Measurements from ENCODE around the gene EDAR.

EDAR gene

DNA sequence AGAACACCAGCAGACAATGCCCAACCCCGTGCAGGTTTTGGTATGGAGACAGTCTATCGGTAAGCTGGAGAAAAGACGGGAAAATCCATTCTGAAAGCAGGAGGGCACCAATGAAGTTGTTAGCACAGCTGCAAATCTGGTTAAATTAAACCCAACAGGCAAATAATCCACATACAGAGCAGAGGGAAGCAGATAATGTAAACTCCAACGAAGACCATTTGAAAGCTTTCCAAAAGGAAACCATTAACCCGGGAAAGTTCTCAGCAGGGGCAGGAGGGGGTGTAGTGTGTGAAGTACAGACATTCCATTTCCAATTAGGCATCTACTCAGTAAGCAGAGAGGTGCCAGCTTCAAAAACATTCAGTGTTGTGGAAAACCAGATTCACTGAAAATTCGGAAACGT lies 10.3 kb downstream of the EDAR start:
- Histone ChIP-seq H3K9me3 (replicated peaks; ENCODE audit: low read length) (no peaks in the 10 kb centered on the region), H3K27me3 (ENCODE audit: control insufficient read depth, insufficient read depth, low read length) (peaks cover 79% of the 10 kb centered on the region), H3K9ac (ENCODE audit: low read depth, low read length) (no peak overlapping the region), H3K36me3 (ENCODE audit: insufficient read depth, low read length) (no peaks in the 10 kb centered on the region), H3K4me3 (ENCODE audit: low read length) (no peak overlapping the region), H3K4me1 (ENCODE audit: control insufficient read depth, insufficient read depth, low read length) (no peaks in the 10 kb centered on the region), H3K4me2 (ENCODE audit: low read length) (no peak overlapping the region)

DNA sequence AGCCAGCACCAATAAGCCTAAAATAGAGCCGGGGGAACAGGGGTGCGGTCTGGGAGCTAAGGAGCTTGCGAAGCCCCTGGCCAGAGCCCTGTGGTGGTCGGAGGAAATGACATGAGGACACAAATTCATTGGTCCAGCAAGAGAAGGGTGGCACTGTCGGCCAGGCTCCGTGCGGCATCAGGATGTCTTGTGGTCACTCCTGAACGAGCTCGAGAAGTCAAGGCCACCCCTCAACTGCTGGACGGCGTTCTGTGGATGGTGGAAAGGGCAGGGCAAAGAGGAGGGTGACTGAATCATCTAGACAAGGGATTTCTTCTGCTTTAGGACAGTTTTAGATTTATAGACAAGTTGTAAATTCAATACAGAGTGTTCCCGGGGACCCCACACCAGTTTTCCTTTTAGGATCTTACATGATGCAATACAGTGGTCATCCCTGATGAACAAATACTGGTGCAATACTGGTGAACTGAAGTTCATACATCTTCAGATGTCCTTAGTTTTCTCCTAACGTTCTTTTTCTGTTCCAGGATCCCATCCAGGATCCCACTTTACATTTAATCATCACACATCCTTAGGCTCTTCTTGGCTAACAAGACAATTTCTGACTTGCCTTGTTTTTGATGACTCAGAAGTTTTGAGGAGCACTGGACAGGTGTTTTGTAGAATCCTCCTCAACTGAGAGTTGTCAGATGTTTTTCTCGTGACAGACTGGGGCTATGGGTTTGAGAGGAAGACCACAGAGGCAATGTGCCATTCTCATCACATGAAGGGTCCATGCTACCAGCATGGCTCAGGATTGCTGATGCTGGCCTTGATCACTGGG lies 13.2 kb downstream of the EDAR start:
- Histone ChIP-seq H3K9me3 (replicated peaks; ENCODE audit: low read length) (no peaks in the 10 kb centered on the region), H3K4me1 (ENCODE audit: control insufficient read depth, insufficient read depth, low read length) (peaks cover 11% of the 10 kb centered on the region), H3K4me2 (ENCODE audit: low read length) (no peak overlapping the region), H3K9ac (ENCODE audit: low read depth, low read length) (no peak overlapping the region), H3K27me3 (ENCODE audit: control insufficient read depth, insufficient read depth, low read length) (peaks cover 56% of the 10 kb centered on the region), H3K4me3 (ENCODE audit: low read length) (no peak overlapping the region), H3K36me3 (ENCODE audit: insufficient read depth, low read length) (no peaks in the 10 kb centered on the region)

DNA sequence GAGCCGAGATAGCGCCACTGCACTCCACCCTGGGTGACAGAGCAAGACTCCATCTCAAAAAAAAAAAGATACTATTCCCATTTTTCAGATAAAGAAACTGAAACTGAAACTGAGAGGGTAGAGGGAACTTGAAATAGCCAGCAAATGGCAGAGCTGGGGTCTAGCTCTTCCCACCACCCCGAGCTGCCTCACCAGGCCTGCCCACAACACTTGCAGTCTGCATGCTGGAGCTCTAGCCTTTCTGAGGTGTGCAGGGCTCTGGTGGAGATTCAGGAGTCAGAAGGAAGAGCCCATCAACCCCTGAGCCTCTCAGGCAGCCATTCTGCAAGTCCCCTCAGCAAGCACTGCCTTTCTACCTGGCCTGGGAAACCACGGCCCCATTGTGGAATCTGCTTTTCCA lies 14.3 kb downstream of the EDAR start:
- H3K4me3 ChIP-seq (ENCODE audit: low read length) = no peak overlapping the region
- H3K27me3 ChIP-seq (ENCODE audit: control insufficient read depth, insufficient read depth, low read length) = peaks cover 59% of the 10 kb centered on the region
- peaks cover 11% of the 10 kb centered on the region for H3K4me1 ChIP-seq (ENCODE audit: control insufficient read depth, insufficient read depth, low read length)
- H3K9me3 ChIP-seq (replicated peaks; ENCODE audit: low read length) = no peaks in the 10 kb centered on the region
- H3K9ac ChIP-seq (ENCODE audit: low read depth, low read length) = no peak overlapping the region
- no peak overlapping the region for H3K4me2 ChIP-seq (ENCODE audit: low read length)
- H3K36me3 ChIP-seq (ENCODE audit: insufficient read depth, low read length) = no peaks in the 10 kb centered on the region

DNA sequence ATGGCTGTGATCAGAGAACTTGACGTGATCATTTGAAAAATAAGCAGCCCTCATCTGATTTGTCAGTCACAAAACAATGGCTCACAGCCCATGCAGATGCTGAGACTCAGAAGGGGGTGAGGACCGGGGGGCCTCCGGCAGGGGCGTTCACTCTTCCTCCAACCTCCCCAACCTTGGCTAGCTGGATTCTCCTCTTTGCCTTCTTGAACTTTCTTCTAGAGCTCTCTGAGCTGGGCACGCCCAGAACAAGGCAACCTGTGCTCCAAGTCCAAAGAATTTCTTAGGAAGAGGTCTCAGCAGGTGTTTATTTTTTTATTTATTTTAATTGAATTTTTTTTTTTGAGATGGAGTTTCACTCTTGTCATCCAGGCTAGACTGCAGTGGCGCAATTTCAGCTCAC lies 16.4 kb downstream of the EDAR start:
- Histone ChIP-seq H3K36me3 (ENCODE audit: insufficient read depth, low read length) (no peaks in the 10 kb centered on the region), H3K4me2 (ENCODE audit: low read length) (no peak overlapping the region), H3K4me3 (ENCODE audit: low read length) (no peak overlapping the region), H3K4me1 (ENCODE audit: control insufficient read depth, insufficient read depth, low read length) (peaks cover 11% of the 10 kb centered on the region), H3K9me3 (replicated peaks; ENCODE audit: low read length) (no peaks in the 10 kb centered on the region), H3K27me3 (ENCODE audit: control insufficient read depth, insufficient read depth, low read length) (peaks cover 60% of the 10 kb centered on the region), H3K9ac (ENCODE audit: low read depth, low read length) (no peak overlapping the region)

DNA sequence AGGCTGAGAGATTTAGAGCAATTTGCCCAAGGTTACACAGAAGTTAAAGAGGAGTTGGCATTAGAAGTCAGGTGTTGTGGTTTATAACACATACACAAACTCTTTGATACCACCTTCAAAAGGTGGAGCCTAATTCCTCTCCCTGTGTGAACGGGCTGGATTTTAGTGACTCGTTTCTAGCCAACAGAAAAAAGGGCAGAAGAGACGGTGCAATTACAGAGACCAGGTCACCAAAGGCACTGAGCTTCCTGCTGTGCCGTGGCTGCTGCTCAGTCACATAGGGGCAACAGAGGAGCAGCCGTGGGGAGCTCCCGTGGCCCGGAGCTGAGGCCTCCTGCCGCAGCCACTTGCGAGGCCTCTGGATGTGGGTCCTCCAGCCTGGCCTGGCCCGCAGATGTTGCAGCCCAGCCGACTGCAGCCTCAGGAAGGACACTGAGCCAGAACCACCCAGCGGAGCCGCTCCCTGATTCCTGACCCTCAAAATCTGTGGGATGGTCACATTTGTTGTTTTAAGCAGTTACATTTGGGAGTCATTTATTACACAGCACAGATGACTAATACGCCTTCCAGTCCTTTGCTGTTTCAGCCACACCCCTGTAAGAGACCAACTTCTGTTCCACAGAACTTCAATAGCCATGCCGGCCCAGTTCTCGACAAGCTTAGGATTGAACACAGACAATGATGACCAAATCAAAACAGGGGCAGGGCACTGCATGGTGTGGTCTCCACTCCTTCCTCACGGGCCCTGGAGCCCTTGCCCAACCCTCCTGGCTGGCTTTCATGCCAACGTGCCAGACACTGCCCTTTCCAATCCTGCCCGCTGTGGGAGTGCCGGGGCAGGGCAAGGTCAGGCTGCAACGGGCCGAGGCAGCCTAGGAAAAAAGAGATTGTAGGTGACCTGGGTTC lies 17.1 kb downstream of the EDAR start:
- peaks cover 65% of the 10 kb centered on the region for H3K27me3 ChIP-seq (ENCODE audit: control insufficient read depth, insufficient read depth, low read length)
- no peak overlapping the region for H3K9ac ChIP-seq (ENCODE audit: low read depth, low read length)
- H3K36me3 ChIP-seq (ENCODE audit: insufficient read depth, low read length) = no peaks in the 10 kb centered on the region
- no peak overlapping the region for H3K4me2 ChIP-seq (ENCODE audit: low read length)
- H3K9me3 ChIP-seq (replicated peaks; ENCODE audit: low read length) = no peaks in the 10 kb centered on the region
- H3K4me1 ChIP-seq (ENCODE audit: control insufficient read depth, insufficient read depth, low read length) = peaks cover 11% of the 10 kb centered on the region
- no peak overlapping the region for H3K4me3 ChIP-seq (ENCODE audit: low read length)

DNA sequence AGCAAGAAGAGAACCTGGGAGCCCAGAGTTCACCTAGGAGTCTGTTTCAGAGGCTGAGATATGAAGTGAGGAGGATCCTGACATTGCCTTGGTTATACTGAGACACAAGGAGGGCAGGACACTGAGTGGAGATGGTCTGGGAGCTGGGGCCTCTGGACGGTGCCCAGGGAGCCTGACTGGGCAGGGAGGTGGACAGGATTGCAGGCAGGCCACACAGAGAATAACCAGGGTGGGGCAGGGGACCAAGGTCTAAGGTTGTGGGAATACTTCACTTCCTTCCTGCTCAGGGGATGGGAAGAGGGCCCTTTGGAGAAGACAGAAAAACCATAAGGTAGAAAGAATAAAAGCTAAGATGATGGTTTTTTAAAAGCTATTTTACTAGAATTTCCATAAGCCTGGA lies 18.7 kb downstream of the EDAR start:
- Histone ChIP-seq H3K4me3 (ENCODE audit: low read length) (no peak overlapping the region), H3K36me3 (ENCODE audit: insufficient read depth, low read length) (no peaks in the 10 kb centered on the region), H3K9ac (ENCODE audit: low read depth, low read length) (no peak overlapping the region), H3K4me2 (ENCODE audit: low read length) (no peak overlapping the region), H3K27me3 (ENCODE audit: control insufficient read depth, insufficient read depth, low read length) (peaks cover 66% of the 10 kb centered on the region), H3K4me1 (ENCODE audit: control insufficient read depth, insufficient read depth, low read length) (peaks cover 11% of the 10 kb centered on the region), H3K9me3 (replicated peaks; ENCODE audit: low read length) (no peaks in the 10 kb centered on the region)

DNA sequence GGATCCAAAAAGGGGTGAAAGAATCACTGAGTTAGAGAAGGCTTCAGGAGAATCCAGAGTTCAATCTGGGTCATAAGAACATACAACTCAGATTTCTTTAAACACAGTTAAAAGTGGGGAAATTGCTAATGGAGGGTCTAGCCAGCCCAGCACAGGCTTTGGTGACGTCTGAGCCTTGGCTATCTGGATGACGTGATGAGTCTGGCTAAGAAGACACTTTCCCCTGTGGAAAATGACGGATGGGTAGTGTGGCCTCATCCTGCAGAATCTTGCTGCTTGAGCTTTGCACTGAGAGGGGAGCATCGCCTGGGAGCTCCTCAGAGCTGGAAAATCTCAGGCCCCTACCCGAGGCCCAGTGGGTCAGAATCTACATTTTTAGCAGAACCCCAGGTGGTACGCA lies 19.2 kb downstream of the EDAR start:
- Histone ChIP-seq H3K27me3 (ENCODE audit: control insufficient read depth, insufficient read depth, low read length) (peaks cover 61% of the 10 kb centered on the region), H3K36me3 (ENCODE audit: insufficient read depth, low read length) (no peaks in the 10 kb centered on the region), H3K4me1 (ENCODE audit: control insufficient read depth, insufficient read depth, low read length) (peaks cover 11% of the 10 kb centered on the region), H3K4me3 (ENCODE audit: low read length) (no peak overlapping the region), H3K4me2 (ENCODE audit: low read length) (no peak overlapping the region), H3K9me3 (replicated peaks; ENCODE audit: low read length) (no peaks in the 10 kb centered on the region), H3K9ac (ENCODE audit: low read depth, low read length) (no peak overlapping the region)

DNA sequence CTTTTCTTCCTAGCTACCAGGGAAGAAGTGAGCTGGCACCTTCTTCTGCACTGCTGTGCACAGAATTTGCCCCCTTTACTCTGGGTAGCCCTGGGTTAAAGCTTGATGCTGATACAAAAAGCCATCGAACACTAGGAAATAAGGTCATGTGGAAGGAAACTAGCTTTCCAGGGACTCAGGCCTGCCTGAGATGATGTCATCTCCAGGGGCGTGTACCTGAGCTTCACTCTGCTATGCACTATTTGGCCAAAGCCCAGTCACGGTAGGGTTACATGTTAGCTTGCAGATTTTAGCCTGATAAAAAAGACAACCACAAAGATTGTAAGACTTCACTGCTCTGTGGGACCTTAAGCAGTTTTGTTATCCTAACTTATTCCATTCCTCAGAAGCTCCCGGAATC lies 20.4 kb downstream of the EDAR start:
- Histone ChIP-seq H3K36me3 (ENCODE audit: insufficient read depth, low read length) (no peaks in the 10 kb centered on the region), H3K4me3 (ENCODE audit: low read length) (no peak overlapping the region), H3K4me1 (ENCODE audit: control insufficient read depth, insufficient read depth, low read length) (peaks cover 11% of the 10 kb centered on the region), H3K4me2 (ENCODE audit: low read length) (no peak overlapping the region), H3K9me3 (replicated peaks; ENCODE audit: low read length) (no peaks in the 10 kb centered on the region), H3K27me3 (ENCODE audit: control insufficient read depth, insufficient read depth, low read length) (peaks cover 70% of the 10 kb centered on the region), H3K9ac (ENCODE audit: low read depth, low read length) (no peak overlapping the region)

DNA sequence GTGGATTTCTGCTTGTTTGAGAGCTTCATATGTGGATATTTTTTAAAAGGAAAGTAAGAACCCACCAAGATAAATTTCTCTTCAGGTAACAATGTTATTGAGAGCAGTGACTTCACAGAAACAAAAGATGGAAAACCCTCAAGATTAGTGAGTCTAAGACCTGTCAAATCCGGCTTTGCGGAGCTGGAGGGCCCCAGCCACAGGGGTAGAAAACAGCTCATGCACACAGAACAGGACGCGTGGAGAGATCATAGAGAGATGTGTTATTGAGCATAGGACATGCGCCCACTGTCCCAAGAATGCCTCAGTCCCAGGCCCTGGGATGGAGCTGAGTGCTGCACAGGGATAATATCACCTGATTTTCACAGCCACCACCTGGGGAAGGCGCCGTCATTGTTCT lies 21.3 kb downstream of the EDAR start:
- Histone ChIP-seq H3K9ac (ENCODE audit: low read depth, low read length) (no peak overlapping the region), H3K27me3 (ENCODE audit: control insufficient read depth, insufficient read depth, low read length) (peaks cover 73% of the 10 kb centered on the region)

DNA sequence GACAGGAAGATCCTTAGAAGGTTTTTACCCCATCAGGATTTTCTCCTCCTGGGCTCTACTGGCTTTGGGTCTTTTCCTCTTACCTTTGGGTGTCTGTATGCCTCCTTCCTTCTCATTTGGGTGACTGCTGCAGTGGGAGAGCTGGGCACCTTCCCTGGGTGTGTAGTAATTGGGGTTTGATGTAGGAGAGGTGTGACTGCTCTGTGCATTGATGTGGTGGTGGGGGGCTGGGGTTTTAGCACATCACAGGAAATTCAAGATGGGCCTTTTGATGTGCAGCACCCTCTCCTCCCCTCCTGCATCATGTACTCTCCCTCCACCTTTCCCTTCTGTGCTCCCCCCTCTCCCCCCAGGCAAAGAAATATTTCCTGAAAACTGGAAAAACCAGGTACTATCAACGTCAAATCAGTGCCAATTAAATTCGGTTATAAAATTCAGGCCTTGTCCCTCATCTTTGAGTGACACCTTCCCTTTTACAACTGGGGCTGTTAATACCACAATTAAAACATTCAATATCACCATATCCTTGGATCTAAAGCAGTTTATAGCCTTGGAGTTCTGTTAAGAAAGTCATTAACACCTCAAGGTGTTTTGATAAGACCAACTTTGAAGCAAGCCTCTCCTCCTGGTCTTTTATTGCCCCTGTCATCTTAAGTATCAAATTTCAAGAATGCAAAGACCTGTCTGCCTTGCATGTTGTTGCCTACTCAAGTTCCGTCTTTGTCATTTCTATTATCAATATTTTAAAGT lies 23.3 kb downstream of the EDAR start:
- no peak overlapping the region for H3K4me3 ChIP-seq (ENCODE audit: low read length)
- H3K4me1 ChIP-seq (ENCODE audit: control insufficient read depth, insufficient read depth, low read length) = no peaks in the 10 kb centered on the region
- H3K9me3 ChIP-seq (replicated peaks; ENCODE audit: low read length) = no peaks in the 10 kb centered on the region
- peaks cover 87% of the 10 kb centered on the region for H3K27me3 ChIP-seq (ENCODE audit: control insufficient read depth, insufficient read depth, low read length)
- H3K9ac ChIP-seq (ENCODE audit: low read depth, low read length) = no peak overlapping the region
- H3K36me3 ChIP-seq (ENCODE audit: insufficient read depth, low read length) = no peaks in the 10 kb centered on the region
- H3K4me2 ChIP-seq (ENCODE audit: low read length) = no peak overlapping the region

More for the DNA sequence above, 21.3 kb downstream of the EDAR start:
- no peaks in the 10 kb centered on the region for H3K9me3 ChIP-seq (replicated peaks; ENCODE audit: low read length)
- H3K4me1 ChIP-seq (ENCODE audit: control insufficient read depth, insufficient read depth, low read length) = peaks cover 11% of the 10 kb centered on the region
- no peak overlapping the region for H3K4me3 ChIP-seq (ENCODE audit: low read length)
- H3K36me3 ChIP-seq (ENCODE audit: insufficient read depth, low read length) = no peaks in the 10 kb centered on the region
- no peak overlapping the region for H3K4me2 ChIP-seq (ENCODE audit: low read length)

DNA sequence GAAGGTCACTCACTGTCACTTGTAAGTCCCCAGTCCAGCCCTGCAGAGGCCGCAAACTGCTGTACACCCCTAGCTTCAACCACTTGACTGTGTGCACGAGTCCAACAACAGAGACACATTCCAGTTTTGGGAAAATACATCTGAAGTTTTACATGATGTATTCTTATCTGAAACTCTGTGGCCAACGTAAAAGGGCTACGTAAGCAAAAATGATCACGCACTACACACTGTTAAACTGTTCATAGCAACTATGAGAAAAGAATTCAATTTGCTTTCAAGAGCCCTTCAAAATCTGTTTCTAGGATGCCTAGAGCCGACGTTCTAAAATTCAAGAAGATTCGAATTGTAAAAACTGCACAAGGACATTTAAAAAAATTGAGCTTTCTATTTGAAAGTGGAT lies 26.0 kb downstream of the EDAR start:
- Histone ChIP-seq H3K4me3 (ENCODE audit: low read length) (no peak overlapping the region), H3K4me2 (ENCODE audit: low read length) (no peak overlapping the region), H3K36me3 (ENCODE audit: insufficient read depth, low read length) (no peaks in the 10 kb centered on the region), H3K9ac (ENCODE audit: low read depth, low read length) (no peak overlapping the region), H3K27me3 (ENCODE audit: control insufficient read depth, insufficient read depth, low read length) (peaks cover 86% of the 10 kb centered on the region), H3K9me3 (replicated peaks; ENCODE audit: low read length) (no peaks in the 10 kb centered on the region), H3K4me1 (ENCODE audit: control insufficient read depth, insufficient read depth, low read length) (no peaks in the 10 kb centered on the region)
